Measurements from ENCODE around the gene AKR7A2.
"Not testable (repeated sequence)": the region's sequence is repeated elsewhere in the genome, so short reads cannot be mapped to it uniquely, and the experiment has no call there.

GRCh38 chr1:19256301-19256700 lies 55.6 kb downstream of the AKR7A2 start:
- not testable (repeated sequence) for TF ChIP-seq POLR2A, CTCF, EP300 (IDR thresholded peaks at IDR 0.05)

All from tibial nerve (tissue), 4 donors.